T-helper 9 cell (primary cell): Measurements from ENCODE around the gene COBL.
A peak's percentile ranks its signal among the peaks of the same experiment; 100 is the strongest.

Source experiments
- DNase-seq: peaks from one replicate; pipeline ENCODE4 v3.0.0-alpha.2; 2020

The COBL gene

DNA sequence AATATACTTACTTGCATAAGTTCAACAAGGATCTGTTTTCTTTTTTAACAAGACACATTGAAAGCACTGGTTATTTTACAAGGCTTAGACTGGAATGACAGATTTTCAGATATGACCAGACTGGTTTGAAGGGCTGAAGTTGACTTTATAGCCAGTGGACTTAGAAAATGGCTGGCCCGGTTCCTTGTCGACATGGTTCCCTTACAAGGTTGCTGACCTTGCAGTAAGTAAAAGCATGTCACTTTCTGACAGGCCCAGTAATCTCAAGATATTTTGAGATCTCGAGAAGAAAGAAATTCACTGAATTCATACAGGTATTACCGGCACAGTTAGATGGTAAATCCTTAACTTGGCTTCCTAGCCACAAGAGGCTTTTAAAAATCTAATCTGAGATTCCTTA lies 136.5 kb downstream of the COBL start:
- DNase-seq, result no peak

DNA sequence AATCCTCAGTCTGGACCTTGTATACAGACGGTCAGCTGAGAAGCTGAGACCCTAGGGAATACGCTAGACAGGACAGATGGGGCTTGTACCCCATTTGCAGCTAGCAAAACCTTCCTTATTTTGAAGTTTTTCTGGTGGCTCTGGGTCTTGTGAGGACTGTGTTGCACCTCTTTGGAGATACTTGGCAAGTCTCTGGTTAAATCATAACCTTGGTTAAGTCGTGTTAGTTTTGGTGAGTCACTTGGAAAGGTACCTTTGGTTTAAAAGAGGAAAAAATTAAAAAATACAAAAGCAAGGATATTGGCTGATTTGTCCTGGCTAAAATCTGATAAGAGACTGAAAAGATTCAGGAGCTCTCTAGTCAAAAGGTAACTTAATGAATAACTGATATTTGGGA lies 140.6 kb downstream of the COBL start:
- no peak for DNase-seq

DNA sequence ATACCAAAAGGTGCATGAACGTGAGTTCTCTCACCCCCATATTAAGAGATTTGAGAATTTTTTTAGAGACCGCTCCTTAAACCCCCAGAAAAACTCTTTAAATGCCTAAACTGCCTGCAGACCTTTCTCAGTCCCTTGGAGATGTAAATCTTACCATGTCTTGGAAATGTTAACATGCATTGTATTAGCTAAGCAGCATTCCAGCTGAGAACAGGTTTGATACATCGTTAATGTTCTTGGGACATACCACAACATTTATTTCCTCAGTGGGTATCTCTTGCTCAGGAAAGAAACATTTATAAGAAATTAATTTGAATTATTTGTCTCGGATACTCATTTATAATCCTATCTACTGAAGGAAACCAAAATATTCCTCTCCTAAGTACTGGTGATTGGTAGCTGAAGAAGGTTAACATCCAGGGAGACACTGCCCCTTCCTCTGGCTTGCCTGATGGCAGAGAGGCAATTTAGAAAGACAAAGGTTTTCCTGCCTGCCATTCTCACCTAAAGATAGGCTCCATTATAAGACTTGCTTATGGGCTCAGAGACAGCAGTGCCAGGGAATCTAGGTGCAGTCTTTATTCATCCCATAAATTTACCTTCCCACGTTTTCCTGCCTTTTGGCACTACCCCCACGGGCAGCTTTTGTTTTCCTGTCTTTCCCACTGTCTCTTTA lies 141.2 kb downstream of the COBL start:
- no peak for DNase-seq

DNA sequence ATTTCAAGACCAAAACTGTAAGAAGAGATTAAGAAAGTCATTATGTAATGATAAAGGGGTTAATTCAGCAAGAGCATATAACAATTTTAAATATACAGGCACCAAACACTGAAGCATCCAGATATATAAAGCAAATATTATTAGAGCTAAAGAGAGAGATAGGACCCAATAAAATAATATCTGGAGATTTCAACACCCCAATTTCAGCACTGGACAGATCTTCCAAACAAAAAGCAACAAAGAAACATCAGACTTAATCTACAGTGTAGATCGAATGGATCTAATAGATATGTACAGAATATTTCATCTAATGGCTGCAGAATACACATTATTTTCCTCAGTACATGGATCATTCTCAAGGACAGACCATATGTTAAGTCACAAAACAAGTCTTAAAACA lies 151.3 kb downstream of the COBL start:
- no peak for DNase-seq

DNA sequence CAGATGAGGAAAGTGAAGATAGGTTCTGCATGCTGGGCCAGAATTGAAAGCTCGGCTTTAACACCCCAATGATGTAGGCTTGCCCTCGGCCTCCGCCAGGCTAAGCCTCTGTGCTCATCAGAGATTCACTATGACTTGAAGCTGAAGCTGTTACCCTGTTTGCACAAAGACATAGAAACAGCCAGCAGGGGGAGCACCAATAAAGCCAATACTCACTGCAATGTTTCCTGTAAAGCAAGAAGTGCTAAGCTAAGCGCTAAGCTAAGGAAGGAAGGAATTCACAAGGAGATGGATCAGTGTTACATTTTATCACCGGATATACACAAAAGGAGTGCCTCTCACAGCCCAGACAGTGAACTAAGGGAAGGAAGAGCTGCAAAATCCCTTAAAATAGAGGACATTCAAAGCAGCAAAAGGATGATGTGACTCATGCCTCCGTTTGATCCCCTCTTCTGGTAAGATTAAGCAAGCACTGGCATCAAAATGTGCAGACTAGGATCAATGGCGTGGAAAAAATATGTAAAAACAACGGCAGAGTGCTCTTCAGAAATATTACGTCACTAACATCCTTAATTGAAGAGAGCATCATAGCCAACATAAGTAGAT lies 153.8 kb downstream of the COBL start:
- peak; percentile 29 for DNase-seq

DNA sequence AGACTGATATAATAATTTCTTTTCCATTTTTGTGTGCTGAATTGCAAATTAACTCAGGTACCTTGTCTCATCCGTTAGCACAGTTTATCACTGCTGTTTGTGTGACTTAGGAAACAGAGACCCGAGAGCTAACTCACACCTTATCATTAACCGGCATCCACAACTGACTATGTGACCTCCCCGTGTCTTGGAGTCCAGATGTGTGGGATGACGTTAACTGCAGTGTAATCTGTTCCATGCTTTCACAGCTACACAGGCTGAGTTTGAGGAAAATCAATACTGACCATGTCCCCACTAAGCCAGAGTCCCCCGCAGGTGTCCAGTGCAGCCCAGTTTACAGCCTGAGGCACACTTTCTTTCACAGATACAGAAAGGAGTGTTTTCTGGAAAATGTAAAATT lies 154.7 kb downstream of the COBL start:
- DNase-seq, result no peak

DNA sequence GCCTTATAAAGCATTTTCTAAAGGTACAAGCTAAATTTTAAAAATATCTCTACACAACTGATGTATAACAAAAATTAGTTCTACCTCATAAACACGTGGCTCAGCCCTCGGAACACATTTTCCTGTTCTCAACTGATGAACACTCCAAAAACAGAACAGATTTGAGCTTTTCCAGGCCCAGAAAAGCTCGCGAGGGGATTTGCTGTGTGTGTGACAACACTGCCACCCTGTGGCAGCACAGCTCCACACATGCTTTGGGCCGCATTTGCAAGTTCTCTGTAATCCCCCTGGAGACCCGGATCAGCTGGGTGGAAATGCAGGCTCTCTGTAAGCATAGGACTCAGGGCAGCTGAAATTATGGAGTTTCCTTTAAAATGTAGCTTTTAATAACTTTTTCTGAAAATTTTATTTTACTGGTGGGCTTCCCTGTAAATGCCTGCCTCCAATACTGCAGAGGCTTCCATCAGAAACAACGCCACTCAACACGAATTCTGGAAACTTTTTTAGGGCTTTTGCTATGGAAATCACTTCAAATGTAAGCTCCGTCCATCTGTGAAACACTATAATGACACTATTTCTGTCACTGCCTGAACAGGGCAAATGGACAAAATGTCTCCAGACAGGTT lies 155.5 kb downstream of the COBL start:
- DNase-seq, result peak; percentile 18

DNA sequence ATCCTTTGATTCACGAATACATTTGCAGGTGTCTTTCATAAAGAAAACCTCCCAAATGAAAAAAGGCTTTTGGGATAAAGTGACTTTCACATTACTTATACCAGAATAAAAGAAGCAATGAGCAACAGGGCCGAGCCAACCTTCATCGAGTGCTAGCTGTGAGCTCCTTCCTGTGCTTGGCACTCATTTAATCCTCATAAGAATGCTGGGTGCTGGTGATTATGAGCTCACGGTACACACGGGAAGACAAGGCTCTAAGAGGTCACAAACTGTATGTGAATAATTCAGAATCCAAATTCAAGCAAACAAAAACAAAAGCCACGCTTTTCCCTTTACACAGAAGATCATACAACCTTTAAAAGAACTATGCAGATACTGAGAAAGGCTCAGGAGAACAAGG lies 156.2 kb downstream of the COBL start:
- no peak for DNase-seq

DNA sequence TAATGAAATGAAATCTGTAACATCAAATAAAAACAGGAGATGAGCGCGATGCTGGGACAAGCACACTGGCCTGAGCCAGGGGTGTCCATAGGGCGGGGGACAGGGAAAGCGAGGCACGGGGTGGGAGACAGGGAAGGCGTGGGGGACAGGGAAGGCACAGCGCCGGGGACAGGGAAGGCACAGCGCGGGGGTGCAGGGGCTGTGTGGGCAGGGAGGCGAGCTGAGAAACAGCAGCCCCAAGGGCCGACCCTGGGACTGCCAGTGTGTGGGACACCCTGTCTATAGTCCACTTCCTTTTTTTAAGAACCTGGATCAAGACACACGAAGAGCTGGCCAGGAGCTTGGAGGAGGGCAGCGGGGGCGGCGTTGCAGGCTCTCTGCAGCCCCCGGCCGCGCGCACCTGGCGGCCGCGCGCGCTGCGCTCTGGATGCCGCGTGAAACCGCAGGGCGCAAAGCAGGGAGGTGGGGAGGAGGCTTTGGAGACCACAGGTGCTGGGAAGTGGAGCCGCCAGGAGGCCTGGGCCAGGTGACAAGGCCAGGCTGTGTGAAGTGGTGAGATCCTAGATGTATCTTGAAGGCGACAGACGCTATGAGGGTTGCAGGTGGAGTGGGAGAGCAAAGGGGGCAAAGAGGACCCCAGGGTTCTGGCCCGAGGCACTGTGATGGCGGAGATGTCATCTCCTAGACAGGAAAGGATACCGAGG lies 157.7 kb downstream of the COBL start:
- no peak for DNase-seq

DNA sequence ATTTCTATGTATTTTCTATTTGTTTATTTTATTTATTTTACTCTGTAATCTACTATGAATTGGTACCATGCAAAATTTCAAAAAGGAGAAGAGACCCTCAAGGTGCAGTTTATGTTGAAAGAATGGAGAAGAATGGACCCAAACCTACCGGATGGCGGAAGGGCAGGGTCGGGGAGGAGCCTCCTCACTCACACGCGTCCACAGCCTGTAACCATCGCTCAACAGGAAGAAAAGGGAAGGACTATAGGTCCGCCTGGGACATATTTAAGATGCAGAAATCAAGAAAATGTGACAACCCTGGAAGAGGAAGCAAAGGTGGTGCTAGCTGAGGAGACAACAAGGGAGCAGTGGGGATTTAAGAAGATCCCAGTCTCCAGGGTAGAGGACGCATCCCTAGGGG lies 158.4 kb downstream of the COBL start:
- no peak for DNase-seq

DNA sequence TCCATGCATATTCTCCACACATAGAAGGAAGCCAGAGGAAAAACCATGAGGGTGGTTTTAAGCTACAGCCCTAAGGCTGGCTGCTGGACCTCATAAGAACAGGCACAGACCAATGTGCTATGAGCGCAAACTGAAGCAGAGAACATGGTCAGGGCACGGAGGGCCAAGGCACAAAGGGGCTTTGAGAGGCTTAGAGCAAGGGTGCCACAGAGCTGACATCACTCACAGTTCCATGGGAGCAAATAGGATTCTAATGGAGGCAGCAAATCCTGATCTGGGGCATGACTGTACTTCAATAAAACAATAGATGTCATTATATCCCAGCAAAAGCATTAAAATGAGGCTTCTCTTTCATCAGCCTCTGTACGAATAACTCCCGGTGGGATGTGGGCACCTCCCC lies 162.4 kb downstream of the COBL start:
- no peak for DNase-seq

DNA sequence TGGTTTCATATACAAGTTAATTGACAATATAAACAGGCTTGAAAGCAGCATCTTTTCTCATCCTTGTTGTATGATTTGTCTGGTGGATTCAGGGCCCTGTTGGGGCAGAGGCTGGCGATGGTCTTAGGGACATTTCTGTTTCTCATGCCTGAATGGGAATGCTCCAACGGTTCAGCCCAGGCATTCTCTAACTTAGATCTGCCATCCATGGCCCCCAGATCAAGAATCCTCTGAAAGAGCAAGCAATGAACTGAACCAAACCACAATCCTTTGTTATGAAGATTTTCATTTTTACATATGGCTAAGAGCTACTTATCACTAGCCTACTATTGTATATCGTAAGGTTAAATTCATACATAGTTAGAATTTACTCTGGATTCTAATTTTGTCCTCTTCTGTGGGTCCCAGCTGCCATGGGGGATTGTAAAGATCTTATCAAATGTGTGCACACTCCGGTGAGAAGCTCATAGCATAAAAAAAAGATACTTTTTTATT lies 163.9 kb downstream of the COBL start:
- DNase-seq, result no peak

DNA sequence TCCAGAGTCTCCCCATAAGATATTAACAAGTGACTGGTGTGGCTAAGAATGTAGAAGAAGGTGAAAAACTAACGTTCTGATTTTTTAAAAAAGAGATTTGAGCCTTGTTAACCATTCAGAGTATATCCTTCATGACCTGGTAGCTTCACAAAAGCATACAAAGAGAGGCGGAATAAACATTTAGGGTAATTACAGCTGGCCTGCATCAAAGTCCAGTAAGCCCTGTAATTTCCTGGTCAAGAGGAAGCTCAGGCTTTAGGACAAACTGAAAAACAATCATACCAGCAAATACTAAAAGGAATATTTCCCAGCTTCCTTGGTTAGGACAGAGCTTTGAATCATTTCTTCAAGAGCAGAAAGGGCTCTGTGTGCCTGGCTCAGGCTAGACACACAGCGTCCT lies 165.2 kb downstream of the COBL start:
- no peak for DNase-seq

DNA sequence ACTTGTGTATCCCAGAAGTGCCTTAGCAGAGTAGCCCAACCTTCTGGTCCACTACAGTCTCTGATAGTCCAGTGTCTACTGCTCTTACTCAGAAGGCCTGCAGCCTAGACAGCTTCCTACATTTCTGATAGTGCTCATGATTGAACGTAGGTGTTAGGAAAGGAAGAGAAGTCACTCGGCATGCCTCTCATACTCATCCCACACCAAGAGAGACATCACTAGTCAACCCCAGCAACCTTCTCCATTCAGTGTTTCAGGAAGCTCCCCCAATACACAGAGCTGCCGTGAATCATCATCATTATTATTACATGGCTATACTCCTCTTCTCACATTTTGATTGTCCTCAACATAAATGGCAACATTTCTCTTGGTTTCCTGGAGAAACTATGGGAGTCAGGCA lies 166.4 kb downstream of the COBL start:
- DNase-seq, result no peak

DNA sequence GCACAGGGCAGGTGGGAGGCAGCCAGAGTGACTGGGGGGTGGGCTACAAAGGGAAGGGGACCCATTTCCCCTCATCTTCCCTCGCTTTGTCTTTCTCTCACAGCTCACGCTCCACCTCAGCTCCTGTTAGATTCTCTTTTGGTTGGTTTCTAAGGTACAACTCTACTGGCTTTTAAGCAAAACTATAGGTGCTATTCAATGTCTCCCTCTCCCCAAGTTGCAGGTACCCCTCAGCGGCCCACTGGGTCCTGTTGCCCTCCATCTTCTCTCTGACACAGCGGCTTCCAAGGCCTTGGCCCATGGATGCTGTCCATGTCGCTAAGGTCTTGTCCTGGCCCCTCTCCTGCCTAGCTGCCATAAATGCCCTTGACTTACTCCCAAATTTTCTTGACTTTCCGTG lies 168.4 kb downstream of the COBL start:
- no peak for DNase-seq

DNA sequence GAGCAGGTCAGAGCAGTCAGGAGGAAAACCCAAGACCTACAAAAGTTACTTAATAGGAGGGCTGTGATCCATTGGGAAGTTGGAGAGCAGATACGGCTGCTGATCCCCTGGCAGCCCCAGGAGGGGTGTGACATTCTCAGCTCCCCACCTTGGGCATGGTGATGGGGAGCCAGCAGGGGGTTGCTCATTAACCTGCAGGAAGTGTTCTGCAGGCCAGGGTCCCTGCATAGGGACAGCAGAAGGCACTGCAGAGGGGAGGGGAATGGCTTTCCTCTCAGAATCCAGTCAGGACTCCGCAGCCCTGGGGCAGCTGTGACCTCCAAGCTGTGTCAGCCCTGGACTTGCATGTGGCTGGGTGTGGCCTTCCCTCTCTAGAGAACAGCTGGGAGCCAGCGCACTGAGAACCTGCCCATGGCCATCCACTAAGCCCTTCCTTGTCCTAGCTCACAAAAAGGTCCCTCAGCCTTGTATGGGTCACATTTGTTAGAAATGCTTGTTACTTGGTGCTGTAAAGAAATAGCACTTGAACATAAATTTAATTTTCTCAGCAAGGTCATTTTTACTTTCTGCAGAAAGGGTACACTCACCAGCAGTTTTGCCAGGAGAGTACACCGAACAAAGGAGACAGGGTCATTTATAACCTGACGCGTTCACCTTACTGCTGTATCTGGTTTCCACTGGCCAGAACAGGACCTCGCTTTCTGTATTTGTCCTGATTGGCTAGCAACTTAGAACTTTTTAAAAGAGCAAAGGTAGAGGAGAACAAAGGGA lies 169.6 kb downstream of the COBL start:
- no peak for DNase-seq

DNA sequence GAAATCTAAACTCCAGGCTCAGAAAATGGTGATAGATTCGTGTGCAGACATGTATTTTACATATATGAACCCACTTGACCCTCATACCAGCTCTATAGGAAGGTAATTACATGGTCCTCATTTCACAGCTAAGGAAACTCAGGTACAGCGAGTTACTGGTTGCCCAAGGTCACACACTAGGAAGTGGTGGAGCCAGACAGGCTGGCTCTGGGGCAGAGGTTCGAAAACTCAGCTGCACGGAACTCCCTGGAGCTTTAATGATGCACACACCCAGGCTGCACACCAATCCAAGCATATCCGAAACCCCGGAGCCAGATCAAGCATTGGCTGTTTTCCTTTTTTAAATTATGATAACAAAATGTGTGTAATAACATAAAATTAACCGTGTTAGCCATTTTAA lies 172.4 kb downstream of the COBL start:
- DNase-seq, result no peak

DNA sequence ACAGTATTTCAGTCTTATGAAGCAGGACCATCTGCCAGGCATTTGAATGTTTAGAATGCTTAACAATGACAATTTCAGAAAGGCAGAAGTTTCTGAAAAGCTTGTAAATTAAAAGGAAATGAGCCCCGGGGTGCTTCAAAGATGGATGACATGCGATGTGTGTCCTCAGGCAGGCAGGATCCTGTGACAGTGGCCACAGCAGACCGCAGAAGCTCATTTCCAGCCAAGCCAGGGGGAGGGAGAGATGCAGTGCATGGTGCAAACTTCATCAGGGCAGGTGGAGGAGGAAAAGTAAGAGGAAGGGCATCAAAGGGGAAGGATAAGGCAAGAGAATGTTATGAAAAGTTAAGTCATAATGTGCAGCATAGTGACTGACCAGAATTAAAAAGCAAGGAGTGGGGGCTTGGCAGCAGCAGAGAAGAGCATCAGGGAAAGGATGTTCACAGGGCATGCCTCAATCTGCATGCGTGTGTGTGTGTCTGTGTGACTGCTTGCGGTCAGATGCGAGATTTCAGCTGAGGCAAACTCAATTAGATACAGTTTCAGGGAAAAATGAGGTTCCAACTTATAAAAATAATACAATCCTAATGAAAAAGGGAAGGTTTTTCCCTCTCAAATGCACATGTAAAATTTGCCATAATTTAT lies 173.7 kb downstream of the COBL start:
- no peak for DNase-seq

DNA sequence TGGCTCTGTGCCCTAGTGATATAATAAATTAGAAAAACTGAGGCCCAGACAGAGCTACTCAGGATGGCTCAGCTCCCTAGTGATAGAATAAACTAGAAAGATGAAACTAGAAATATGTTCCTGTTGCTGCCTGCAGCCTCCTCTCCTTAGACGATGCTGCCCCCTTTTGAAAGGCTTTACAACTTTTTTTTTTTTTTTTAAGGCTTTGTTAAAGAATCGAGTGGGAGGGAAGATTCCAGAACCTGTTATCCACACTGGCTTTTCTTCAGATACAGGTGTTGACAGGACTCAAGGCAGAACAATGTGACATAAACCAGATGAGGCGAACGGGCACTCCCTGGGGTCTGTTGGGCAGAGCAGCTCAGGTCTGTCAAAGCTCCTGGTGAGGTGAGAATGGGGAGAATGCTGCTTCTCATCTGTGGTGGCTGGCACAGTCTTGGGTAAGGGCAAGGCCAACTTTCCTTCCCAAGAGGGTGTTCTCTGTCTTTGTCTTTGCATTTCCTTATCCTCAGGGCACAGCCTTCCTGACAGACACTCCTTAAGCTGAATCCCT lies 175.1 kb downstream of the COBL start:
- no peak for DNase-seq

DNA sequence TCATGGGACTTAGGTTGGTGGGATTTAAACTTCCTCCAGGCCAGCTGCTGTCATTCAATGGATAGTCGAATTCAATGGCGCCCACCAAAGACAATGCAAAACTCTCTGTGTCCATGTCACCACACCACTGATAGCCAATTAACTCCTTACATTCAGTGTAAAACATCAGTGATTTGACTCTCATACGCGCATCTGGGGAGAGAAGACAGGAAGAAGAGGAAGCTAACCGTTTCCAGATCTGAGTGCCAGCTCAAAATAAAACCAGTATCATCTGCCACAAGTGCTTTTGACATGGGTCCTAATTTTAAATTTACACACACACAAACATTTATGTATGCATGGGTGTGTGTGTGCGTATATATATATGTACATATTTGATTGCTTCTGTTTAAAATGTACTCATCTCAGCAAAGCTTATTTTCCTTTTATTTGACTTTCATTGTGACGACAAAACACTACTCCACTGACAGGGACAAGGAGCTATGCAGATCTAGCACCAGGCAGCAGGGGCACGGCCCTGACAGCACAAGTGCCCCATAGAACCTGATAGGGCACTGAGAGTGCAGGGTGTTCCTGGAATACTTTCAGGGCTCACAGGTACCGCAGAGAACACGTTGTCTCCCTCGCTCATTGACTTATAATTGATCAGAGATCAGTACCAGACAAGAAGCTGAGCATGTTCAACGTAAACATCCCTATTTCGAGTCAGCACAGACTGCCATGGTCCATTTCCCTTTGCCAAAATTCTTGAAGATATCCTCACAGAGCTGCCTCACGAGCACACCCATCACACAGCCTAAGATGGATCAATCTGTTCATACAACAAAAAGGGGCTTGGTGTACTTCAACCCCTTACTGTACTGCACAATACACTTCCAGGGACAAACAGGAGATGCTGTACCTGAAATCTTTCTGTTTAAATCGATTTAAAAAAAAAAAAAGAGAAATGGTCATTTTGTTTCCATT lies 176.1 kb downstream of the COBL start:
- no peak for DNase-seq

DNA sequence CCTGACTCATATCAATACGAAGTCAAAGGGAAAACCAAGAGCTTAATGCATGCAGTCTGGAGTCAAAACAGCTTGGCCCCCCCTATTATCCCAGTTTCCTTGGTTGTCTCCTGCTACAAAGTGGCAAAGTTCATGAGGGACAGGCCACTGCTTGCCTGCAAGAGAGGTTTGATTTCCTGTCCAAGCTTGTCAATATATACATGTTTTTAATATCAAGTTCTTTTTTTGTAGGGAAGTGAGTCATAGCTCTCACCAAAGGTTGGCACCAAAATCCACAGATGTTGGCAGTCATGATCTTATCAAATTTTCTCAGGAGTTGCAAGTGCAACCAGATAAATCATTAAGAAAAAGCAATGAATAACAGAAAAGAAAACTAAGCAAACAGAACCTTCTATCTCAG lies 176.8 kb downstream of the COBL start:
- no peak for DNase-seq
